ENCODE measurements around the gene MLPH.

MLPH gene

GRCh38 chr2:237568121-237568660 is 81.1 kb downstream of the MLPH start:
- Histone ChIP-seq H3K9ac (ENCODE audit: low read length) (no peak overlapping the region), H3K4me3 (ENCODE audit: low read depth in 1 of 2, low read length in 2 of 2) (no peak overlapping the region), H3K9me3 (ENCODE audit: low read length) (no peaks in the 10 kb centered on the region), H3K27ac (ENCODE audit: low read depth, low read length) (no peak overlapping the region), H3K4me1 (ENCODE audit: insufficient read depth, low read length) (peaks cover 14% of the 10 kb centered on the region), H3K36me3 (ENCODE audit: insufficient read depth, low read length) (no peaks in the 10 kb centered on the region), H3K27me3 (ENCODE audit: control insufficient read depth in 1 of 2, insufficient read depth in 2 of 2, low read length in 2 of 2) (peaks cover 0 to 13% of the 10 kb centered on the region in 2 donors)

DNA sequence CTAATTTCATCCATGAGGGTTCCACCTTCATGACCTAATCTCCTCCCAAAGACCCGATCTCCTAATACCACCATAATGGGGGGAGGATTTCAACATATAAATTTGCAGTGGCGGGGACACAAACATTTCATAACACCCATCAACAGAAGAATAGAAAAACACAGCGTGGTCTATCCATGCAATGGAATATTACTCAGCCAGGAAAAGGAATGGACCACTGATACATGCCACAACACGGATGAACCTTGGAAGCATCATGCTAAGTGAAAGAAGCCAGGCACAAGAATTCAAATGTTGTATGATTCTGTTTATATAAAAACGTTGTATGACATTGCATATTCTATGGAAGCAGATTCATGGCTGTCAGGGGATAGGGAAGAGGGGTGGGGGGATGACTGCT is 82.0 kb downstream of the MLPH start:
- no peak overlapping the region for H3K9ac ChIP-seq (ENCODE audit: low read length)
- no peak overlapping the region for H3K27ac ChIP-seq (ENCODE audit: low read depth, low read length)
- H3K4me1 ChIP-seq (ENCODE audit: insufficient read depth, low read length): peaks cover 14% of the 10 kb centered on the region
- H3K36me3 ChIP-seq (ENCODE audit: insufficient read depth, low read length): no peaks in the 10 kb centered on the region
- H3K4me3 ChIP-seq (ENCODE audit: low read depth in 1 of 2, low read length in 2 of 2): no peak overlapping the region
- H3K27me3 ChIP-seq (ENCODE audit: control insufficient read depth in 1 of 2, insufficient read depth in 2 of 2, low read length in 2 of 2): peaks cover 0 to 11% of the 10 kb centered on the region in 2 donors
- no peaks in the 10 kb centered on the region for H3K9me3 ChIP-seq (ENCODE audit: low read length)

GRCh38 chr2:237569896-237570295 is 82.8 kb downstream of the MLPH start:
- no peaks in the 10 kb centered on the region for H3K36me3 ChIP-seq (ENCODE audit: insufficient read depth, low read length)
- no peak overlapping the region for H3K4me3 ChIP-seq (ENCODE audit: low read depth in 1 of 2, low read length in 2 of 2)
- H3K4me1 ChIP-seq (ENCODE audit: insufficient read depth, low read length): peaks cover 14% of the 10 kb centered on the region
- no peaks in the 10 kb centered on the region for H3K9me3 ChIP-seq (ENCODE audit: low read length)
- H3K27ac ChIP-seq (ENCODE audit: low read depth, low read length): no peak overlapping the region
- peaks cover 0 to 3% of the 10 kb centered on the region in 2 donors for H3K27me3 ChIP-seq (ENCODE audit: control insufficient read depth in 1 of 2, insufficient read depth in 2 of 2, low read length in 2 of 2)
- no peak overlapping the region for H3K9ac ChIP-seq (ENCODE audit: low read length)

DNA sequence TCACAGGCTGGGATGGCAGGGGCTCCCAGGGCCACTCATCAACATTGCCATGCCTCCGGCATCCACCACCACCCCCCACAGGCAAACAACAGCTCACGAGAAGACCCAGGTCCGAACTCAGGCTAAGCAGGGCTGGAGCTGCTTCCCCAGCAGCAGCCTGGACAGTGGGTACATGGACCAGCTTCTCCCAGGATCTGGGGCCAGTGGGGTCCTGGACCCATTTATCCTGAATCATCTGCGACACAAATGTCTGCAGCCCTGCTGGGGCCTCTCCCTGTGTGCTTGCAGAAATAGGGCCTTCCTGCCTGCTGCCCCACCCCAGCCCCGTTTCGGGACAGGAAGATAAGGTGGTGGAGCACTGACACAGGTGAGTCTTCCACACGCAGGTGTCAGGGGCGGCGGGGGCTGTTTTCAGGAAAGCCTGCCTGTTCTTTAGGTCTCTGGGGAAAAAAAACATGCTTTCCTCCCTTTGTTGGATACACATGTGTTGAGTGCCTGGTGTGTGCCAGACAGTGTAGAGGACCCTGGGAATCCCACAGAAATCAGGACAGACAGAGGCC is 83.8 kb downstream of the MLPH start:
- Histone ChIP-seq H3K4me1 (ENCODE audit: insufficient read depth, low read length) (peaks cover 19% of the 10 kb centered on the region), H3K9ac (ENCODE audit: low read length) (no peak overlapping the region), H3K36me3 (ENCODE audit: insufficient read depth, low read length) (no peaks in the 10 kb centered on the region), H3K27me3 (ENCODE audit: control insufficient read depth in 1 of 2, insufficient read depth in 2 of 2, low read length in 2 of 2) (no peaks in the 10 kb centered on the region), H3K27ac (ENCODE audit: low read depth, low read length) (no peak overlapping the region), H3K4me3 (ENCODE audit: low read depth in 1 of 2, low read length in 2 of 2) (no peak overlapping the region), H3K9me3 (ENCODE audit: low read length) (no peaks in the 10 kb centered on the region)

- Histone ChIP-seq H3K9ac (ENCODE audit: low read length) (no peak overlapping the region), H3K27ac (ENCODE audit: low read depth, low read length) (no peak overlapping the region), H3K9me3 (ENCODE audit: low read length) (no peaks in the 10 kb centered on the region), H3K27me3 (ENCODE audit: control insufficient read depth in 1 of 2, insufficient read depth in 2 of 2, low read length in 2 of 2) (no peaks in the 10 kb centered on the region), H3K36me3 (ENCODE audit: insufficient read depth, low read length) (no peaks in the 10 kb centered on the region), H3K4me3 (ENCODE audit: low read depth in 1 of 2, low read length in 2 of 2) (peak overlapping the region in 1 of 2 donors; percentile 29), H3K4me1 (ENCODE audit: insufficient read depth, low read length) (peaks cover 19% of the 10 kb centered on the region)
Measured at GRCh38 chr2:237571551-237571950, 84.5 kb downstream of the MLPH start.

GRCh38 chr2:237572021-237572741 is 85.1 kb downstream of the MLPH start:
- Histone ChIP-seq H3K4me3 (ENCODE audit: low read depth in 1 of 2, low read length in 2 of 2) (peak overlapping the region in 1 of 2 donors; percentile 29), H3K4me1 (ENCODE audit: insufficient read depth, low read length) (peaks cover 19% of the 10 kb centered on the region), H3K9me3 (ENCODE audit: low read length) (no peaks in the 10 kb centered on the region), H3K9ac (ENCODE audit: low read length) (no peak overlapping the region), H3K27ac (ENCODE audit: low read depth, low read length) (peak overlapping the region; percentile 27), H3K36me3 (ENCODE audit: insufficient read depth, low read length) (no peaks in the 10 kb centered on the region), H3K27me3 (ENCODE audit: control insufficient read depth in 1 of 2, insufficient read depth in 2 of 2, low read length in 2 of 2) (no peaks in the 10 kb centered on the region)

GRCh38 chr2:237572742-237573101 is 85.7 kb downstream of the MLPH start:
- H3K9me3 ChIP-seq (ENCODE audit: low read length): no peaks in the 10 kb centered on the region
- H3K36me3 ChIP-seq (ENCODE audit: insufficient read depth, low read length): no peaks in the 10 kb centered on the region
- no peaks in the 10 kb centered on the region for H3K27me3 ChIP-seq (ENCODE audit: control insufficient read depth in 1 of 2, insufficient read depth in 2 of 2, low read length in 2 of 2)
- no peak overlapping the region for H3K9ac ChIP-seq (ENCODE audit: low read length)
- no peak overlapping the region for H3K4me3 ChIP-seq (ENCODE audit: low read depth in 1 of 2, low read length in 2 of 2)
- peaks cover 19% of the 10 kb centered on the region for H3K4me1 ChIP-seq (ENCODE audit: insufficient read depth, low read length)
- H3K27ac ChIP-seq (ENCODE audit: low read depth, low read length): no peak overlapping the region

GRCh38 chr2:237573721-237574415 is 86.8 kb downstream of the MLPH start:
- H3K4me3 ChIP-seq (ENCODE audit: low read depth in 1 of 2, low read length in 2 of 2): no peak overlapping the region

GRCh38 chr2:237574467-237574866 is 87.4 kb downstream of the MLPH start:
- Histone ChIP-seq H3K9ac (ENCODE audit: low read length) (no peak overlapping the region), H3K4me3 (ENCODE audit: low read depth in 1 of 2, low read length in 2 of 2) (no peak overlapping the region), H3K36me3 (ENCODE audit: insufficient read depth, low read length) (no peaks in the 10 kb centered on the region), H3K27me3 (ENCODE audit: control insufficient read depth in 1 of 2, insufficient read depth in 2 of 2, low read length in 2 of 2) (no peaks in the 10 kb centered on the region), H3K4me1 (ENCODE audit: insufficient read depth, low read length) (peaks cover 19% of the 10 kb centered on the region), H3K27ac (ENCODE audit: low read depth, low read length) (no peak overlapping the region), H3K9me3 (ENCODE audit: low read length) (no peaks in the 10 kb centered on the region)

More at GRCh38 chr2:237573721-237574415, 86.8 kb downstream of the MLPH start:
- no peaks in the 10 kb centered on the region for H3K9me3 ChIP-seq (ENCODE audit: low read length)
- no peak overlapping the region for H3K9ac ChIP-seq (ENCODE audit: low read length)
- H3K4me1 ChIP-seq (ENCODE audit: insufficient read depth, low read length): peaks cover 19% of the 10 kb centered on the region
- no peaks in the 10 kb centered on the region for H3K36me3 ChIP-seq (ENCODE audit: insufficient read depth, low read length)
- H3K27ac ChIP-seq (ENCODE audit: low read depth, low read length): no peak overlapping the region
- H3K27me3 ChIP-seq (ENCODE audit: control insufficient read depth in 1 of 2, insufficient read depth in 2 of 2, low read length in 2 of 2): no peaks in the 10 kb centered on the region

DNA sequence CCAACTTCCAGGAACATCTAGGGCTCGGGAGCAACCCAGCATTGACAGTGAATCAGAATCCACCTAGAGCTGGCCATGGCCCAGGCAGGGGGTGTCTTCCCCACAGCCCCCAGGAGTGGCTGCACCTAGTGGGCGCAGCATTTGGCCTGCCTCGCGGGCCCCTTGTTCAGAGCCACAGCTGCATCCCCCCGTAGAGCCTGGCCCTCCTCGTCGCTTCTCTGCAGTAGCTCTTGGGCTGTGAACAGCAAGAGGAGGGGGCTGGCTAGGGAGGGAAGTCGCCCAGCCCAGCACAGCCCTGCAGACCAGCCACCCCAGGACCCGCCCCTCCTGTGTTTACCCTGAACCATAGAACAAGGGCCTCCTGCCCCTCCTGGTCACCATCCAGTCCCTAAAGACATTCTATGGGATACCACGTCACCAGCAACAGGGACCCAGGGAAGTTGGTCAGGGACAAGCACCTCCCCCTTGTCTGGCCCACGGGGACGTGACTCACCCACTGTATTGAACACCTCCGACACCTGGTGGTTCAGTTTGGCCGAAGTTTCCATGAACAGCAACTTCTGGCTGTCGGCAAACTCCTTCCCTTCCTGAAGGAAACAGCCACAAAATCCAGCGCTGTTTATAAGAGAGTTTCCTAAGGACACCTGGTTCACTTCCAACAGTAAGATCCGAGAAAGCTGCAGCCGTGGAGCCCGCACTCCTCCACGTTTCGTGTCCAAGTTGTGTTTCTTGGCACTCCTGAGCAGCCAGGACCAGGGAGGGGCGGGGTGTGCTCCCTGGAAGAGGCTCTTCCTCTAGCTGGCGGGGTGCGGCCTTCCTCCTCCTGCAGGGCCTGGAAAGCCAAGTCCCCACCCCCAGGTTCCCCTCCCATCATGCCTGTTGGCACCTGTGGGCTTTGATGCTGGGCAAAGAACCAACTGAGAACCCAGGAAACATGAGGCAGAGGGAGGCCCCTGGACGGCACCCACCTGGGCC is 88.1 kb downstream of the MLPH start:
- Histone ChIP-seq H3K27me3 (ENCODE audit: control insufficient read depth in 1 of 2, insufficient read depth in 2 of 2, low read length in 2 of 2) (no peaks in the 10 kb centered on the region), H3K4me3 (ENCODE audit: low read depth in 1 of 2, low read length in 2 of 2) (no peak overlapping the region), H3K36me3 (ENCODE audit: insufficient read depth, low read length) (no peaks in the 10 kb centered on the region), H3K9me3 (ENCODE audit: low read length) (no peaks in the 10 kb centered on the region), H3K4me1 (ENCODE audit: insufficient read depth, low read length) (peaks cover 19% of the 10 kb centered on the region), H3K9ac (ENCODE audit: low read length) (no peak overlapping the region), H3K27ac (ENCODE audit: low read depth, low read length) (no peak overlapping the region)

Measured in muscle layer of colon (tissue), 2 donors.